ENCODE results near the gene RASSF1. TPM values are rescaled to one million over a fixed set of nuclear protein-coding genes. Genes with fewer than 3 reads are reported as not detected.

Gene RASSF1
- total and polyA plus RNA-seq, 9 donors, result 12.5 to 32.6 (median 25.5) TPM

- Histone ChIP-seq H3K27ac (peak overlapping the region in 1 of 2 donors; percentile 61), H3K27me3 (no peaks in the 10 kb centered on the region), H3K4me1 (ENCODE audit: insufficient read depth) (peaks cover 9% of the 10 kb centered on the region), H3K36me3 (no peaks in the 10 kb centered on the region), H3K9me3 (no peaks in the 10 kb centered on the region), H3K4me3 (peak overlapping the region; percentile 66)
- WGBS, 3 donors, result 5 to 13% (median 12%) methylated on average over 29 to 53 of the region's 53 CpGs
- intact Hi-C loops (cut with DNase I), result loop anchor here in 1 of 4 donors (10.0 kb wide), 1 partner anchor 1140 kb away; the partner anchor contains the start of gene DCAF1
- TF ChIP-seq EP300 (IDR thresholded peaks at IDR 0.05), result no peak
- no peak for TF ChIP-seq CTCF (IDR thresholded peaks at IDR 0.05)
- TF ChIP-seq POLR2A (IDR thresholded peaks at IDR 0.05), result no peak
- peak; percentile 88 to 92 (median 92) for DNase-seq
These were observed 24.6 kb upstream of the RASSF1 start for GRCh38 chr3:50365080-50365841.

- intact Hi-C loops (cut with DNase I), result loop anchor here in 1 of 4 donors (10.0 kb wide), 1 partner anchor 1140 kb away; the partner anchor contains the start of gene DCAF1
- Histone ChIP-seq H3K36me3 (no peaks in the 10 kb centered on the region), H3K4me1 (ENCODE audit: insufficient read depth) (peaks cover 9% of the 10 kb centered on the region), H3K27me3 (no peaks in the 10 kb centered on the region), H3K4me3 (peak overlapping the region; percentile 66), H3K27ac (peak overlapping the region in 1 of 2 donors; percentile 61), H3K9me3 (no peaks in the 10 kb centered on the region)
- TF ChIP-seq POLR2A (IDR thresholded peaks at IDR 0.05), result no peak
- no peak for TF ChIP-seq CTCF (IDR thresholded peaks at IDR 0.05)
- no peak for TF ChIP-seq EP300 (IDR thresholded peaks at IDR 0.05)
- WGBS, 3 donors, result 3 to 7% (median 6%) methylated on average over 32 to 48 of the region's 48 CpGs
- no peak for DNase-seq
These were observed 24.0 kb upstream of the RASSF1 start for GRCh38 chr3:50364573-50365079.

- no peak for TF ChIP-seq EP300 (IDR thresholded peaks at IDR 0.05)
- no peak for DNase-seq
- H3K27ac ChIP-seq, result no peak overlapping the region
- no peak overlapping the region for H3K4me3 ChIP-seq
- WGBS, 3 donors, result 12 to 16% (median 14%) methylated on average over 8 of the region's 8 CpGs
- H3K36me3 ChIP-seq, result no peaks in the 10 kb centered on the region
- H3K27me3 ChIP-seq, result no peaks in the 10 kb centered on the region
- H3K9me3 ChIP-seq, result no peaks in the 10 kb centered on the region
- intact Hi-C loops (cut with DNase I), result loop anchor here in 2 of 4 donors (10.0 kb wide), 2 partner anchors 245 to 1145 kb away; partner anchors contain the start of gene DCAF1 (in 1 of the 2)
- H3K4me1 ChIP-seq (ENCODE audit: insufficient read depth), result peaks cover 24% of the 10 kb centered on the region
These were observed 19.1 kb upstream of the RASSF1 start for GRCh38 chr3:50359760-50360110.

- peak within 1 kb of the TSS; percentile 84 to 90 for H3K27ac ChIP-seq
- no peaks in the 10 kb centered on the region for H3K27me3 ChIP-seq
- TF ChIP-seq CTCF (IDR thresholded peaks at IDR 0.05) (no peak), EP300 (IDR thresholded peaks at IDR 0.05) (no peak), POLR2A (IDR thresholded peaks at IDR 0.05) (peak; percentile 71)
- 0 to 1% (median 0%) methylated on average over 54 to 64 of the region's 64 CpGs for WGBS, 3 donors
- H3K4me3 ChIP-seq, result peak within 1 kb of the TSS; percentile 98
- peak; percentile 94 to 97 (median 96) for DNase-seq
- peaks cover 20% of the 10 kb centered on the region for H3K4me1 ChIP-seq (ENCODE audit: insufficient read depth)
- H3K9me3 ChIP-seq, result no peaks in the 10 kb centered on the region
- intact Hi-C loops (cut with DNase I), result loop anchor here in 1 of 4 donors (10.0 kb wide), 1 partner anchor 246 kb away; no protein-coding TSS in a partner anchor
- H3K36me3 ChIP-seq, result no peaks in the 10 kb centered on the region
These were observed 18.5 kb upstream of the RASSF1 start, which contains the start of gene TMEM115 for GRCh38 chr3:50358911-50359759. Gene TMEM115 (minus strand): TSS chr3:50359521. CDS start chr3:50359063, 458 bp downstream.

Measured in ovary (tissue), 9 donors.